GM10266 (cell line): ENCODE measurements around the gene TMEM121.

Experiments
- DNase-seq: peaks from one replicate; pipeline ENCODE4 v3.0.0; 2012; ENCODE audit errors: extremely low spot score
- TF ChIP-seq, protein P1 (sequence below): IDR thresholded peaks from 2 replicates; pipeline ENCODE4 v1.5.1; 2012; ENCODE audit warnings: mild to moderate bottlenecking, low read depth; ENCODE audit not compliant: control insufficient read depth, insufficient read depth; ENCODE audit errors: missing control alignments

Gene TMEM121

GRCh38 chr14:105502446-105503295 is 23.7 kb upstream of the TMEM121 start:
- DNase-seq = no peak
- TF ChIP-seq, protein P1, sequence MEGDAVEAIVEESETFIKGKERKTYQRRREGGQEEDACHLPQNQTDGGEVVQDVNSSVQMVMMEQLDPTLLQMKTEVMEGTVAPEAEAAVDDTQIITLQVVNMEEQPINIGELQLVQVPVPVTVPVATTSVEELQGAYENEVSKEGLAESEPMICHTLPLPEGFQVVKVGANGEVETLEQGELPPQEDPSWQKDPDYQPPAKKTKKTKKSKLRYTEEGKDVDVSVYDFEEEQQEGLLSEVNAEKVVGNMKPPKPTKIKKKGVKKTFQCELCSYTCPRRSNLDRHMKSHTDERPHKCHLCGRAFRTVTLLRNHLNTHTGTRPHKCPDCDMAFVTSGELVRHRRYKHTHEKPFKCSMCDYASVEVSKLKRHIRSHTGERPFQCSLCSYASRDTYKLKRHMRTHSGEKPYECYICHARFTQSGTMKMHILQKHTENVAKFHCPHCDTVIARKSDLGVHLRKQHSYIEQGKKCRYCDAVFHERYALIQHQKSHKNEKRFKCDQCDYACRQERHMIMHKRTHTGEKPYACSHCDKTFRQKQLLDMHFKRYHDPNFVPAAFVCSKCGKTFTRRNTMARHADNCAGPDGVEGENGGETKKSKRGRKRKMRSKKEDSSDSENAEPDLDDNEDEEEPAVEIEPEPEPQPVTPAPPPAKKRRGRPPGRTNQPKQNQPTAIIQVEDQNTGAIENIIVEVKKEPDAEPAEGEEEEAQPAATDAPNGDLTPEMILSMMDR = no peak

- no peak for DNase-seq
- TF ChIP-seq, protein P1 = no peak
Measured at GRCh38 chr14:105503296-105503640, 23.1 kb upstream of the TMEM121 start.

- TF ChIP-seq, protein P1 = no peak
- DNase-seq = no peak
Measured at GRCh38 chr14:105503935-105504692, 22.3 kb upstream of the TMEM121 start.

DNA sequence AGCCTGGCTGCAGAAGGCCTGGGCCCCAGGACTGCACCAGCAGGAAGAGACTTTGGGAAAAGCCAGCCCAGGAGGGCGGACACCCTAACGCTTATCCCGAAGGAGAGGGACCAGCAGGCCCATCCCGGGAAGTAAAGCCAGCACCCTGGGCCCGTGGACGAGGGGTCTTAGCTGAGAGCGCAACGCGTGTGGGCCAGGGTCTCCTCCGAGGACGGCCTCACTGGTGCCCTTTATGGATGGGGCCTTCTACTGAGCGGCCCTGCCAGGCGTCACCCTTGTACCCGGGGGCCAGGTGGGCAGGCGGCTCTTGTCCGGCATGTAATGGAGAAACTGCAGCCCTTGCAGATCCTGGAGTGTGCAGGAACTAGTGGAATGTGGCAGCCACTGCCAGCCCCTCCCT is 21.3 kb upstream of the TMEM121 start:
- DNase-seq = no peak
- TF ChIP-seq, protein P1 = no peak

- TF ChIP-seq, protein P1 = no peak
- DNase-seq = no peak
Measured at GRCh38 chr14:105507247-105507646, 19.1 kb upstream of the TMEM121 start.

DNA sequence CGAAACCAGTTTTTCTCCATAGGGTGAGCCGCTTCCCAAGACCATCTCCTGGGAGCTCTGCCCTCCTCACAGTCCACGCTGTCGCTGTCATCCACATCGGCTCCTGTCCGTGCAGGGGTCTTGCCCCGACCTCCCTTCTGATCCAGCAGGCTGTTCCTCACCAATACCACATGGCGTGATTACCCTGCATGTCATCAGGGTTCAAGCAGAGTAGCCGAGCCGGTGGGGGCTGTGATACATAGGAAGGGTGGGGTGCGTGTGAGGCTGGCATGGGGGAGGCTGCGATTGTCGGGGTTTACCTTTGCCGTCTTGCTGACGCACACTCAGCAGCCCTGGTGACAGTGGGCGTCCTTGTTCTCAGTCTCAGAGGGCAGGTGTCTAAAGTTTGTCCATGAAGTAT is 18.3 kb upstream of the TMEM121 start:
- TF ChIP-seq, protein P1 = no peak

DNA sequence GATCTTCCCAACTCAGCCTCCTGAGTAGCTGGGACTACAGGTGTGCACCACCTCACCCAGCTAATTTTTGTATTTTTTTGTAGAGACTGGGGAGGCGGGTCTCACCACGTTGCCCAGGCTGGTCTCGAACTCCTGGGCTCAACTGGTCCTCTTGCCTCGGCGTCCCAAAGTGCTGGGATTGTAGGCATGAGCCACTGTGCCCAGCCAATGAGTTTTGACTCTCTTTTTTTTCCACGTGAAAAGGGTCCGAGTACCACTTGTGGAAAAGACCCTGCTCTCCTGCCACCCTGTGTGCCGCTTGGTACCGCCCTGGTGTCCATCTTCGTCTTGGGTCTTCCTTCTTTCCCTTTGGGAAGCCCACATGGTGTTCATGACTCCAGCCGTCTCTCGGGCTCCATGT is 17.8 kb upstream of the TMEM121 start:
- DNase-seq = no peak
- TF ChIP-seq, protein P1 = no peak

More for the DNA sequence above, 18.3 kb upstream of the TMEM121 start:
- DNase-seq = no peak
